Spleen (tissue), 11 donors: ENCODE data around the gene HMGN1. TPM values are rescaled to one million over a fixed set of nuclear protein-coding genes. Genes with fewer than 3 reads are reported as not detected.
"Not testable (repeated sequence)": the region's sequence is repeated elsewhere in the genome, so short reads cannot be mapped to it uniquely, and the experiment has no call there.

Source experiments
- DNase-seq: peaks from one replicate; pipeline ENCODE4 v3.0.0-alpha.2; 2020
- H3K27ac ChIP-seq, 8 donors: fragments of 200-600 bp; sonication (generic) in 7 of 8; 1 replicate in 4 of 8; 2 replicates in 4 of 8; pipeline versions ENCODE4 v1.5.0 to v1.8.0; 2016 to 2021; ENCODE audit warnings: inconsistent platforms in 4 of 8, mild to moderate bottlenecking in 4 of 8, moderate library complexity in 1 of 8
- H3K27me3 ChIP-seq, 7 donors: fragments of 200-600 bp; sonication (generic) in 6 of 7; replicated peaks in 1 of 7; 1 replicate in 4 of 7; 2 replicates in 3 of 7; pipeline versions ENCODE4 v1.5.0 to v1.8.0; 2016 to 2021; ENCODE audit warnings: inconsistent platforms in 3 of 7, mild to moderate bottlenecking in 1 of 7
- H3K36me3 ChIP-seq, 6 donors: fragments of 200-600 bp; sonication (generic) in 5 of 6; 1 replicate in 4 of 6; 2 replicates in 2 of 6; pipeline versions ENCODE4 v1.5.0 to v1.8.0; 2016 to 2021; ENCODE audit warnings: inconsistent platforms in 2 of 6
- H3K4me1 ChIP-seq, 6 donors: fragments of 200-600 bp; sonication (generic) in 5 of 6; 1 replicate in 3 of 6; 2 replicates in 3 of 6; pipeline versions ENCODE4 v1.5.0 to v1.8.0; 2016 to 2021; ENCODE audit warnings: inconsistent platforms in 3 of 6
- H3K4me3 ChIP-seq, 8 donors: fragments of 200-600 bp; sonication (generic) in 7 of 8; 1 replicate in 4 of 8; 2 replicates in 4 of 8; pipeline versions ENCODE4 v1.5.0 to v1.8.0; 2016 to 2021; ENCODE audit warnings: inconsistent platforms in 4 of 8, mild to moderate bottlenecking in 4 of 8, moderate library complexity in 2 of 8
- H3K9me3 ChIP-seq, 8 donors: fragments of 200-600 bp; sonication (generic) in 7 of 8; 1 replicate in 4 of 8; 2 replicates in 4 of 8; pipeline versions ENCODE4 v1.5.0 to v1.8.0; 2016 to 2021; ENCODE audit warnings: inconsistent platforms in 4 of 8
- POLR2A ChIP-seq, 3 donors: fragments of 450-650 bp; IDR thresholded peaks; one replicate each; pipeline ENCODE4 v1.5.1; 2017; ENCODE audit warnings: antibody characterized with exemption in 3 of 3, mild to moderate bottlenecking in 1 of 3
- POLR2AphosphoS5 ChIP-seq, 3 donors: sonication (generic); formaldehyde crosslinking; IDR thresholded peaks; one replicate each; pipeline ENCODE4 v1.5.1; 2017; ENCODE audit warnings: antibody characterized with exemption in 3 of 3
- WGBS, 5 donors: extraction: QIAGEN DNeasy Blood & Tissue Kit in 3 of 5; methylation state at CpG; one replicate each; pipeline versions ENCODE4 v1.1.5 to v1.1.7; 2013 to 2018; 5-methylcytosine and 5-hydroxymethylcytosine counted together
- intact Hi-C: fragments of 100-400 bp; cut with DNase I; formaldehyde crosslinking; loops from one replicate; pipeline ENCODE4 v1.15.0; 2023; ENCODE audit warnings: low total_unique reads
- polyA plus RNA-seq, 3 donors: library from polyadenylated mRNA; stranded (reverse); fragments of 200-250 nt; gene quantifications; one replicate each; pipeline ENCODE4 v1.2.1, GENCODE V29; 2013
- total RNA-seq, 7 donors: library from RNA; depleted of rRNA in 3 of 7; stranded (reverse); fragments of >200 nt in 3 of 7; fragmentation: NEBNext Ultra II Directional in 4 of 7; extraction: Animal tissue kit (Norgen Biotek cat#: 25700) in 4 of 7; gene quantifications; one replicate each; pipeline versions ENCODE4 v1.1.0 to v1.2.1, GENCODE V29; 2016 to 2021
- TF ChIP-seq, protein P1 (sequence below), 11 experiments: fragments of 200-600 bp in 7 of 11; fragments of 450-650 bp in 4 of 11; sonication (generic) in 4 of 11; IDR thresholded peaks in 8 of 11; conservative IDR thresholded peaks in 3 of 11; 1 replicate in 7 of 11; 2 replicates in 4 of 11; pipeline versions ENCODE4 v1.4.0 to v1.8.0; 2016 to 2021; ENCODE audit warnings: antibody characterized with exemption in 11 of 11, inconsistent platforms in 4 of 11, mild to moderate bottlenecking in 1 of 11
- donor health status: healthy with polysubstance abuse.
- donor health status: DM: no; HTN: no; CAD: no; lungs with moderate emphysema.
- donor health status: DM: no; HTN: no; CAD: no.
- donor health status: Bipolar disorder and iron deficiency.
- donor health status: healthy.
- donor health status: DM: no; HTN: no; CAD: no.
- donor health status: DM: yes; HTN: yes; CAD: no.

The HMGN1 gene
- total and polyA plus RNA-seq, 10 donors, result 101 to 276 (median 172) TPM

DNA sequence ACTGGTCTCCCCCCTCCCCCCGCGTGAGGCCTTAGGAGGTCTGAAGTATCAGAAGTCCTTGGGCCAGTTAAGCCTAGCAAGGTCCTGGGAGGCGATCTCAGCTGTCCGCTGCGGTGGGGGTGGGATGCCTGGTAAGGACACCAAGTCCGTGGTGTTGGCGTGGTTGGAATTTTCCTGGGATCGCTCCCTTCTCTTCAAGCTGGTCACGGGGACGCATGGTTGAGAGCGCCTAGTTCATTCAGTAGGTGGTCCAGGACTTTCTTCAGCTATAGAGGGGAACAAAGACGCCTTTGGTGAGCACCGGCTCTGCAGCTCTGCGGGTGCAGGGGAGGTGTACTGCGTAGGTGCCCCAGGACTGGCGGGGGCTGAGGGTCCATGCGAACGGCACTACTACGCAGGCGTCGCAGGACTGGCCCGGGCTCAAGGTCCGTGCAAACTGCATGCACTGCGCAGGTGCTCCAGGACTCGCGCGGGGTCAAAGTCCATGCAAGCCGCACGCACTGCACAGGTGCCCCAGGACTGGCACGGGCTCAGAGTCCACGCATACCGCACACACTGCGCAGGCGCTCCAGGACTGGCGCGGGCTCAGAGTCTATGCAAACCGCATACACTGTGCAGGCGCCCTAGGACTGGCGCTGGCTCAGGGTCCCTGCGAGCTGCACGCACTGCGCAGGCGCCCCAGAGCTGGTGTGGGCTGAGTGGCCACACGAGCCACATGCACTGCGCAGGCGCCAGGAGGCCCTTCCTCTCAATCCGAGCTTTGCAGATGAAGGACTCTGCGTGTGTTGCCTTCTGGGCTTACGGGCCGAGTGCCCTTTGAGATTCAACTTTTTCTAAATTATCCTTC, 36.6 kb upstream of the HMGN1 start:
- TF ChIP-seq POLR2AphosphoS5 (IDR thresholded peaks at IDR 0.05), result peak; percentile 44 to 69 (median 69)
- TF ChIP-seq POLR2A (IDR thresholded peaks at IDR 0.05), result no peak
- 61 to 85% (median 63%) methylated on average over 20 to 50 of the region's 50 CpGs for WGBS, 5 donors
- H3K9me3 ChIP-seq, result no peaks in the 10 kb centered on the region
- DNase-seq, result peak; percentile 94
- peak overlapping the region in 7 of 8 donors; percentile 4 to 82 (median 65) for H3K27ac ChIP-seq
- H3K4me1 ChIP-seq, result peaks cover 20 to 74% (median 50%) of the 10 kb centered on the region in 6 donors
- peak overlapping the region; percentile 5 to 67 (median 32) for H3K4me3 ChIP-seq
- intact Hi-C loops, result loop anchor here (5.0 to 10.0 kb wide), 2 partner anchors 38 to 71 kb away; partner anchors contain the start of genes BRWD1 and HMGN1
- H3K27me3 ChIP-seq, result no peaks in the 10 kb centered on the region
- H3K36me3 ChIP-seq, result peaks cover 0 to 11% (median 0%) of the 10 kb centered on the region in 6 donors

GRCh38 chr21:39384674-39385298, 35.9 kb upstream of the HMGN1 start:
- Histone ChIP-seq H3K9me3 (no peaks in the 10 kb centered on the region), H3K4me3 (no peak overlapping the region), H3K27me3 (no peaks in the 10 kb centered on the region), H3K27ac (peak overlapping the region in 1 of 8 donors; percentile 82), H3K36me3 (peaks cover 0 to 7% (median 0%) of the 10 kb centered on the region in 6 donors), H3K4me1 (peaks cover 20 to 75% (median 51%) of the 10 kb centered on the region in 6 donors)
- 84 to 89% (median 88%) methylated on average over 12 to 13 of the region's 13 CpGs for WGBS, 5 donors
- TF ChIP-seq, protein P1, sequence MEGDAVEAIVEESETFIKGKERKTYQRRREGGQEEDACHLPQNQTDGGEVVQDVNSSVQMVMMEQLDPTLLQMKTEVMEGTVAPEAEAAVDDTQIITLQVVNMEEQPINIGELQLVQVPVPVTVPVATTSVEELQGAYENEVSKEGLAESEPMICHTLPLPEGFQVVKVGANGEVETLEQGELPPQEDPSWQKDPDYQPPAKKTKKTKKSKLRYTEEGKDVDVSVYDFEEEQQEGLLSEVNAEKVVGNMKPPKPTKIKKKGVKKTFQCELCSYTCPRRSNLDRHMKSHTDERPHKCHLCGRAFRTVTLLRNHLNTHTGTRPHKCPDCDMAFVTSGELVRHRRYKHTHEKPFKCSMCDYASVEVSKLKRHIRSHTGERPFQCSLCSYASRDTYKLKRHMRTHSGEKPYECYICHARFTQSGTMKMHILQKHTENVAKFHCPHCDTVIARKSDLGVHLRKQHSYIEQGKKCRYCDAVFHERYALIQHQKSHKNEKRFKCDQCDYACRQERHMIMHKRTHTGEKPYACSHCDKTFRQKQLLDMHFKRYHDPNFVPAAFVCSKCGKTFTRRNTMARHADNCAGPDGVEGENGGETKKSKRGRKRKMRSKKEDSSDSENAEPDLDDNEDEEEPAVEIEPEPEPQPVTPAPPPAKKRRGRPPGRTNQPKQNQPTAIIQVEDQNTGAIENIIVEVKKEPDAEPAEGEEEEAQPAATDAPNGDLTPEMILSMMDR (IDR thresholded peaks at IDR 0.05 in 8 of 11, conservative IDR thresholded peaks at IDR 0.05 in 3 of 11), result no peak
- TF ChIP-seq POLR2A (IDR thresholded peaks at IDR 0.05) (no peak), POLR2AphosphoS5 (IDR thresholded peaks at IDR 0.05) (no peak)
- DNase-seq, result no peak
- intact Hi-C loops, result loop anchor here (5.0 to 10.0 kb wide), 2 partner anchors 37 to 70 kb away; partner anchors contain the start of genes BRWD1 and HMGN1

DNA sequence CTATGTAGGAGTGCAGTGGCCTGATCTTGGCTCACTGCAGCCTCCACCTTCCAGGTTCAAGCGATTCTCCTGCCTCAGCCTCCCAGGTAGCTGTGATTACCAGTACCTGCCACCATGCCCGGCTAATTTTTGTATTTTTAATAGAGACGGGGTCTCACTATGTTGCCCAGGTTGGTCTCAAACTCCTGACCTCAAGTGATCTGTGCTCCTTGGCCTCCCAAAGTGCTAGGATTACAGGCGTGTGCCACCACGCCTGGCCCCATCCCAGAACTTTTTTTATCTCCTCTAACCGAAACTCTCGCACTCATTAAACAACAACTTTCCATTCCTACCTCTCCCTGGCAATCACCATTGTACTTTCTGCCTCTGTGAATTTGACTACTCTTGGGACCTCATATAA, 33.2 kb upstream of the HMGN1 start:
- intact Hi-C loops, result loop anchor here (10.0 kb wide), 1 partner anchor 67 kb away; the partner anchor contains the start of gene BRWD1
- WGBS, 5 donors, result 95 to 99% (median 97%) methylated on average over 7 of the region's 7 CpGs
- not testable (repeated sequence) for H3K36me3 ChIP-seq, H3K27ac ChIP-seq, H3K27me3 ChIP-seq, H3K4me3 ChIP-seq, H3K9me3 ChIP-seq, DNase-seq
- peaks cover 11 to 55% (median 36%) of the 10 kb centered on the region in 6 donors for H3K4me1 ChIP-seq

- H3K36me3 ChIP-seq, result peaks cover 0 to 7% (median 0%) of the 10 kb centered on the region in 6 donors
- H3K4me1 ChIP-seq, result peaks cover 8 to 44% (median 26%) of the 10 kb centered on the region in 6 donors
- WGBS, 5 donors, result 38 to 46% (median 45%) methylated on average over 11 to 12 of the region's 12 CpGs
- no peak for TF ChIP-seq POLR2A (IDR thresholded peaks at IDR 0.05)
- TF ChIP-seq, protein P1 (IDR thresholded peaks at IDR 0.05 in 8 of 11, conservative IDR thresholded peaks at IDR 0.05 in 3 of 11), result no peak
- H3K9me3 ChIP-seq, result no peaks in the 10 kb centered on the region
- DNase-seq, result no peak
- peak overlapping the region; percentile 71 to 92 (median 89) for H3K27ac ChIP-seq
- H3K27me3 ChIP-seq, result no peaks in the 10 kb centered on the region
- intact Hi-C loops, result loop anchor here (10.0 kb wide), 1 partner anchor 66 kb away; the partner anchor contains the start of gene BRWD1
- H3K4me3 ChIP-seq, result peak overlapping the region; percentile 69 to 88 (median 80)
These were observed 32.1 kb upstream of the HMGN1 start for GRCh38 chr21:39381009-39381408.
